ENCODE measurements around the gene TMEM170B. TPM values are rescaled to one million over a fixed set of nuclear protein-coding genes. Genes with fewer than 3 reads are reported as not detected.
A peak's percentile ranks its signal among the peaks of the same experiment; 100 is the strongest.

Gene TMEM170B
- total and polyA plus RNA-seq, 2 donors (not counting 1 experiment from before 2014, with no cell fraction given): 1.5 to 4.5 TPM

- no peak for DNase-seq (ENCODE audit: low read depth in 2 of 2)
- Histone ChIP-seq H3K27ac (ENCODE audit: insufficient read depth, low read length) (no peak overlapping the region), H3K9ac (ENCODE audit: insufficient read depth, low read length) (no peak overlapping the region)
These were observed 41.9 kb upstream of the TMEM170B start for GRCh38 chr6:11495565-11496145.

DNA sequence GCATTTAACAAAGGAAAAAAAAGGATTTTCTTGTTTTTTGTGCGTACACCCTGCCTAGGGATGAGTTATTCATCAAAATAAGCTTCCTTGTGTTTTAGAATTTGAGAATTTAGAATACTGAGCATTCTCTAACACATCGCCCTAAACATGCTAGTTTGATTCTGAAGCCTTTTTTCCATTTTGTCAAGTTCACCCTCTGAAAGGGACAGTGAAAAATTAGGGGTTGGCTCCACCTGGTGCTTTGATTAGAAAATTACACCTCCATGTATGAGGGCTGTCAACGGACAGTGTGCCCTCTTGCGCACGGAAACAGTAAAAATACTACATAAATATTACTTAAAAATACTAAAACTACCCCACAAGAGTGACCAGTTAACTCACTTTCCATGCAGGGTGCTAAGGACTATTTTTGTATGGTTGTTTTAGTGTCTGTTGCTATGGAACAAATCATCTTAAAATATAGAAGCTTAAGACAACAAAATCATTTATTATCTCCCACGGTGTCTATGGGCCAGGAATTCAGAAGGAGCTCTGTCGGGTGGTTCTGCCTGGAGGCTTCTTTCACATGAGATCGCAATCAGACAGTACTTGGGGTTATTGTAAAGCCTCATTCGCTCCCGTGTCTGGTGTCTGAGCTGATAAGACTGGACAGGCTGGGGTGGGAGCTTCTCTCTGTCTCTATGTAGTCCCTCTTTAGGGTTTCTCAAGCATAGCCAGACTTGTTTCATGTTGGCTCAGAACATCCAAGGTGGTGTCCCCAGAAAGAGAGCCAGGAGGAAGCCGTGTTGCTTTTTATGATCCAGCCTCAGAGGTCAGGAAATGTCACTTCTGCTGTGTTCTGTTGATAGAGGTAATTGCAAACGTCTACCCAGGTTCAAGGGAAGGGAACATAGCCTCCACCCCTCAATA, 41.1 kb upstream of the TMEM170B start:
- no peaks in the 10 kb centered on the region for H4K20me1 ChIP-seq (ENCODE audit: control insufficient read depth, extremely low read depth, insufficient read depth, low read length)
- TF ChIP-seq CTCF (conservative IDR thresholded peaks at IDR 0.05 in 1 of 2, IDR thresholded peaks at IDR 0.05 in 1 of 2; ENCODE audit: low read depth in 1 of 2, low read length in 2 of 2) (peak; percentile 84 to 93), EZH2 (IDR thresholded peaks at IDR 0.05; ENCODE audit: low read length, missing control alignments) (no peak)
- H3K4me1 ChIP-seq (ENCODE audit: control insufficient read depth, extremely low read depth, insufficient read depth, low read length): no peaks in the 10 kb centered on the region
- no peak overlapping the region for H2AFZ ChIP-seq (ENCODE audit: low read length)
- no peaks in the 10 kb centered on the region for H3K36me3 ChIP-seq (ENCODE audit: control insufficient read depth, insufficient read depth, low read length)
- H3K9me3 ChIP-seq (ENCODE audit: control insufficient read depth, insufficient read depth, low read depth, low read length): no peaks in the 10 kb centered on the region
- DNase-seq (ENCODE audit: low read depth in 2 of 2): peak; percentile 68 to 90
- peak overlapping the region; percentile 0 for H3K4me2 ChIP-seq (ENCODE audit: extremely low read depth, insufficient read depth, low read length)
- no peak overlapping the region for H3K4me3 ChIP-seq (replicated peaks in 1 of 4; ENCODE audit: control extremely low read depth in 1 of 4, insufficient read depth in 1 of 4, low read depth in 3 of 4, low read length in 4 of 4)
- H3K9ac ChIP-seq (ENCODE audit: insufficient read depth, low read length): no peak overlapping the region
- no peaks in the 10 kb centered on the region for H3K27me3 ChIP-seq (ENCODE audit: control insufficient read depth, insufficient read depth, low read length)
- no peaks in the 10 kb centered on the region for H3K79me2 ChIP-seq (ENCODE audit: control insufficient read depth, insufficient read depth, low read length)
- no peak overlapping the region for H3K27ac ChIP-seq (ENCODE audit: insufficient read depth, low read length)

More at GRCh38 chr6:11495565-11496145, 41.9 kb upstream of the TMEM170B start:
- peak overlapping the region; percentile 0 for H3K4me2 ChIP-seq (ENCODE audit: extremely low read depth, insufficient read depth, low read length)
- no peaks in the 10 kb centered on the region for H3K36me3 ChIP-seq (ENCODE audit: control insufficient read depth, insufficient read depth, low read length)
- no peaks in the 10 kb centered on the region for H3K27me3 ChIP-seq (ENCODE audit: control insufficient read depth, insufficient read depth, low read length)
- H3K9me3 ChIP-seq (ENCODE audit: control insufficient read depth, insufficient read depth, low read depth, low read length): no peaks in the 10 kb centered on the region
- no peak for TF ChIP-seq CTCF (conservative IDR thresholded peaks at IDR 0.05 in 1 of 2, IDR thresholded peaks at IDR 0.05 in 1 of 2; ENCODE audit: low read depth in 1 of 2, low read length in 2 of 2)
- no peak for TF ChIP-seq EZH2 (IDR thresholded peaks at IDR 0.05; ENCODE audit: low read length, missing control alignments)
- no peaks in the 10 kb centered on the region for H3K4me1 ChIP-seq (ENCODE audit: control insufficient read depth, extremely low read depth, insufficient read depth, low read length)
- no peak overlapping the region for H3K4me3 ChIP-seq (replicated peaks in 1 of 4; ENCODE audit: control extremely low read depth in 1 of 4, insufficient read depth in 1 of 4, low read depth in 3 of 4, low read length in 4 of 4)
- no peaks in the 10 kb centered on the region for H4K20me1 ChIP-seq (ENCODE audit: control insufficient read depth, extremely low read depth, insufficient read depth, low read length)
- no peaks in the 10 kb centered on the region for H3K79me2 ChIP-seq (ENCODE audit: control insufficient read depth, insufficient read depth, low read length)
- H2AFZ ChIP-seq (ENCODE audit: low read length): no peak overlapping the region

GRCh38 chr6:11497107-11497506, 40.4 kb upstream of the TMEM170B start:
- Histone ChIP-seq H3K27me3 (ENCODE audit: control insufficient read depth, insufficient read depth, low read length) (no peaks in the 10 kb centered on the region), H4K20me1 (ENCODE audit: control insufficient read depth, extremely low read depth, insufficient read depth, low read length) (no peaks in the 10 kb centered on the region), H3K9ac (ENCODE audit: insufficient read depth, low read length) (no peak overlapping the region), H3K9me3 (ENCODE audit: control insufficient read depth, insufficient read depth, low read depth, low read length) (no peaks in the 10 kb centered on the region), H3K4me1 (ENCODE audit: control insufficient read depth, extremely low read depth, insufficient read depth, low read length) (no peaks in the 10 kb centered on the region), H2AFZ (ENCODE audit: low read length) (no peak overlapping the region), H3K79me2 (ENCODE audit: control insufficient read depth, insufficient read depth, low read length) (no peaks in the 10 kb centered on the region), H3K4me2 (ENCODE audit: extremely low read depth, insufficient read depth, low read length) (no peak overlapping the region), H3K27ac (ENCODE audit: insufficient read depth, low read length) (no peak overlapping the region), H3K36me3 (ENCODE audit: control insufficient read depth, insufficient read depth, low read length) (no peaks in the 10 kb centered on the region), H3K4me3 (replicated peaks in 1 of 4; ENCODE audit: control extremely low read depth in 1 of 4, insufficient read depth in 1 of 4, low read depth in 3 of 4, low read length in 4 of 4) (no peak overlapping the region)
- no peak for DNase-seq (ENCODE audit: low read depth in 2 of 2)
- TF ChIP-seq EZH2 (IDR thresholded peaks at IDR 0.05; ENCODE audit: low read length, missing control alignments): no peak
- TF ChIP-seq CTCF (conservative IDR thresholded peaks at IDR 0.05 in 1 of 2, IDR thresholded peaks at IDR 0.05 in 1 of 2; ENCODE audit: low read depth in 1 of 2, low read length in 2 of 2): no peak
